H54 (cell line): ENCODE results near the gene ITCH.

ENCODE experiments used
- DNase-seq: peaks from one replicate; pipeline ENCODE4 v3.0.0; 2011; ENCODE audit warnings: low spot score, mixed read lengths; ENCODE audit not compliant: insufficient read length
- FAIRE-seq: peaks from 3 replicates; lab custom pipeline; 2011; peaks lifted over from hg19 to GRCh38; lab: Jason Lieb, UNC
- POLR2A ChIP-seq: IDR thresholded peaks from 2 replicates; pipeline ENCODE4 v1.6.1; 2011; ENCODE audit warnings: low read depth, mild to moderate bottlenecking, low read length

Gene ITCH

DNA sequence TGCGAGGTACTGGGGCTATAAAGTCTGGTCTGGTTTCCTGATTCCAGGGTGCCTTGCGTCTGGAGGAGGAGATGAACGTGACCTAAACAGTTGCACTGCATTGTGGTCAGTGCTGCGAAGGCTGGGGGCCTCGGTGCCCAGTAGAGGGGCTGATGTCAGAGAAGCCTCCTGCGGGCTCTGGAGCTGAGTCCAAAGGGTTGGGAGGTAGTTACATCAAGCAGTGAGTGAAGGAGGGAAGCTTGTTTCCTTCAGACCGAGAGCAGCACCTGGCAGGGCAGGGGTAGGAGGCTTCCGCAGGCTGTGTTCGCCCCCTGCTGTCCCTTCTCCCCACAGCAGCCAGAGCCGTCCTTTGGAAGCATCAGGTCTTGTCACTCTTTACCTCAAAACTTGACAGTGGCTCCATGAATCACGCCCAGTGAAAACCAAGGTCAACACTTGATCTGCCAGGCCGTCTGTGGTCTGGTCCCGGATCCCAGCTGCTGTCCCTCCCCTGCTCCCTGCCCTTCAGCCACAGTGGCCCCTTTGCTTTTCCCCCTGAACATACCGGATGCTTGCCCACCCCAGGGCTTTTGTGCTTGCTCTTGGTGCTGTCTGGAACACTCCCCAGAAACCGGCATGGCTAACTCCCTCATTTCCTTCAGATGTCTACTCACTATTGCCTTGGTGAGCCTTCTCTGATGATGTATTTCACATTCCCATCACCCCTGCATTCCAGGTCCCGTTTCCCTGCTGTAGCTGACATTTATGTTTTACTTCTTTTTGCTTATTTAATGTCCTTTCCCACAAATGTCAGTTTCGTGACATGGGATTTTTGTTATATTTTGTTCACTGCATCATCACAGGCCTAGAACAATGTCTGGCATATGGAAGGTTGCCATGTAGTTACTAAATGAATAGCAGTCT, 160.1 kb downstream of the ITCH start:
- no peak for DNase-seq
- FAIRE-seq, result no peak
- no peak for TF ChIP-seq POLR2A

GRCh38 chr20:34524426-34524825, 161.4 kb downstream of the ITCH start:
- no peak for FAIRE-seq
- TF ChIP-seq POLR2A, result no peak
- no peak for DNase-seq

DNA sequence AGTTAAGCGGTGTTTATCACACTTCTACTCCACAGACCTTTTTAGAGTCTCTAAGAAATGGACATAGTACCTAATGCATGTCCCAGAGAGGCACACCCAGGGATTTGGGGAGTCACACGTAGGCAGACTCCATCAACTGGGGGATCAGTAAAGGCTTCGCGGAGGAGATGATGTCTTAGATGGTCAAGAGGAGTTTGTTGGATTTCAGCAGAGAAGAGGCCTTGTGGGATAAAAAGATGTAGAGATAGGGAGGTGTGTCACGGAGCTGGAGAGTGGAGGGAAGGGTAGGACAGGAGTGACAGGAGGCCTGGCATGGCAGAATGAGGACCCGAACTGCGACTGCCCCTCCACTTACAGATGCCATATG, 162.3 kb downstream of the ITCH start:
- FAIRE-seq (no peak), DNase-seq (no peak)
- TF ChIP-seq POLR2A, result no peak

DNA sequence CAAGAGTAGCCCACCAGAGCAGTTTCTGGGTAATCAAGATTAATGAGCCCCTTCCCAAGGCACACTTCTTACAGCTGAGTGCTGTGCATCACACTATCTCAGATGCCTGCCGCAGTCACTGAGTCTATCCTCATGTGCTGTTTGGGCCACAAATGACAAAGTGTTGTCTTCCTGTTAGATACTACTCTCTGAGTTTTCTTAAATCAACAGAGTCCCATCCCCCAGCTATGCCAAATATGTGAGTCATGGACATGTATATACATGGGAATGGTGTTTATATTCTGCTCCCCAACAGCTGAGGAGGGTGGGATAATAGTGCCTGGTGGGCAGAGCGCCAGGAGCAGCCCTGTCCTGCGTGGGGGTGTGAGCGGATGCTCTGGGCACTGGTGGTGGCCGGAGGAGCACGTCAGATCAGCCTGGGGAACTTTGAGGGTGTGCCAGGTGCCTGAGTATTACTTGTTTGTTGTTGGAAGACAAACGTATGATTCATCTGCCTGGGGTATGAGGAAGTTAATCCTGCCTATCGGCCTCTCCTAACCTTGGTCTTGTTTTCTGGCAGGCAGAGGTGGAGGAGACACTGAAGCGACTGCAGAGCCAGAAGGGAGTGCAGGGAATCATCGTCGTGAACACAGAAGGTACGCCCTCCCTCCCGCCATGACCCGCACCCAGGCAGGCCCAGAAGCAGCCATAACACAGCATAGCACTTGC, 162.8 kb downstream of the ITCH start:
- FAIRE-seq (peak; percentile 75), DNase-seq (peak; percentile 90)
- TF ChIP-seq POLR2A, result no peak; the same call in 1 of the 2 replicates

GRCh38 chr20:34526466-34526865, 163.4 kb downstream of the ITCH start:
- no peak for FAIRE-seq
- DNase-seq, result no peak
- no peak for TF ChIP-seq POLR2A

DNA sequence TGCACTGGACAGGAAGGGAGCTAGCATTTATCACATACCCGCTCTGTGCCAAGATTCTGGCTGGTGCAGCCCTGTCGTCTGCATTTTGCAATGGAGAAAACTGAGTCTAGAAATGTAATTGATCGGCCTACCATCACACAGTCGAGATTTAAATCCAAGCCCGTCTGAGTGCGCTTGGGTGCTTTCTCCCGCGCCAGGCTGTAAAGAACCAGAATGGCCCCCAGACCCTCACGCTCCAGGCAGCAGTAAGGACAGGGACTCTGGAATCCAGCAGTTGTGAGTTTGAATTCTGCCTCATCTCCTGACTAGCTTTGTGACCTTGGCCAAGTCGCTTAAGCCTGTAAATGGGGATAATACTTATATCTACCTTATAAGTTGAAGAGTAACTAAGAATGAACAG, 163.9 kb downstream of the ITCH start:
- DNase-seq (no peak), FAIRE-seq (no peak)
- no peak for TF ChIP-seq POLR2A

GRCh38 chr20:34528921-34529297, 165.8 kb downstream of the ITCH start:
- no peak for TF ChIP-seq POLR2A
- DNase-seq (no peak), FAIRE-seq (no peak)

DNA sequence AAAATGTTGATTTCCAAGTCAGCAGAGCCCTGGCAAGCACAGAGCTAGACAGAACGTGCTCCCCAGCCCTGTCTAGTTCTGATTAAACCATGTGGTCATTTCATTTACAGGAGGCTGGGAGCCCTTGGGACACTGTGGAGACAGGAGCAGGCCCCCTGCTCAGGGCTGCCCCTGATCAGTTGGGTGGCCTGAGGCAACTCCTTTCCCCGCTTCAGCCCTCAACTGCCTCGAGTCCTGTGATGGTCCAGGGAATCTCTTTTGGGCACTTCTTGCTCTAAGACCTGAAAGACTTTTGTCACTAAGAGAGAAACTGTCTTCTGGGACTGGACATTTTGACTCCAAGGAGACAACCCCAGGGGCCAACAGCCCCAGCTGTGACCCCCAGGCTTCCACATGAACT, 166.7 kb downstream of the ITCH start:
- TF ChIP-seq POLR2A, result no peak
- no peak for DNase-seq
- no peak for FAIRE-seq

DNA sequence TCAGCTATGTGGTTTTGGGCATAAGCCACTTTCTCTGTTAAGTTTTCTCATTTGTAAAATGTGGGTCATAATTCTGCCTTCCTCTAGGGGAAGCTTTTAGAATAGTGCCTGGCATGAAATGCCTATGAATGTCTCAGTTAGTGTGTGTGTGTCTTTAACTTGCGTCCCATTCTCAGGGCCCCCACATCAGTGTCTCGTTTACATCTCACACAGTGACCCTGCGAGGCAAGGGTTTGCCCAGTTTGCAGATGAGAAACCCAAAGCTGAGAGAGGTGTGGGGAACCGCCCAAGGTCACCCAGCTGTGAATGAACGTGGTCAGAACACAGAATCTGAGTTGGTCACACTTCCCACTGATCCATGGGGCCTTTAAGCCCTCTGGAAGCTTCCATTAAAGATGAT, 167.3 kb downstream of the ITCH start:
- DNase-seq (no peak), FAIRE-seq (no peak)
- no peak for TF ChIP-seq POLR2A

DNA sequence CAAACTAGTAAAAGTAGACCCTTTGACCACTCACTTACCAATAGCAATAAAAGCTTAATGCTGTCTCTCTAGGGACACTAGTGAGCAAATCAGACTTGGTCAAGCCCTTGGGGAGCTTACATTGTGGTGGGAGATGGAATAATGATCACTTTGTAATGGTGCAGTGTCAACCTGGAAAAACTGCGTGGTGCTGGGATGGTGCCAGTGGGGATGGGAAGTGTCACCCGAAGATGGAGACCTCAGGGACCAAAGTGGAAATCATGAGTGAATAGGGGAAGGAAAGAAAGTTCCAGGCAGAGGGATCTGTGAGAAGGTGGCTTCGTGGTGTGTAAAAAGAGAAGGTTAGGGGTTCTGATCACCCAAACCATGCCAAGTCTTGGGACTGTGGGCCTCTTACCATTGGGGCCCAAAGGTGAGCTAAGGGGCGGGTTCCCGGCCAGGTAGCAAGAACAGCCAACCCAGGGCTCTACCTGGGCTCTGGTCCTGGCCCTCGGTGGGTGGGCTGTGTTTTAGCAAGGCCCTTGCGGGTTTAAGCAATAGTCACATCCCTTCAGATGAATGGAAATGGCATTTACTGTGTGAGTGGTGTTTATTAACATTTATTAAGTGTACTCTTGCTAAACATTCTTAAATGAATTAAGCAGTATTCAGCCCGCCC, 168.7 kb downstream of the ITCH start:
- no peak for FAIRE-seq
- DNase-seq, result no peak
- TF ChIP-seq POLR2A, result no peak

DNA sequence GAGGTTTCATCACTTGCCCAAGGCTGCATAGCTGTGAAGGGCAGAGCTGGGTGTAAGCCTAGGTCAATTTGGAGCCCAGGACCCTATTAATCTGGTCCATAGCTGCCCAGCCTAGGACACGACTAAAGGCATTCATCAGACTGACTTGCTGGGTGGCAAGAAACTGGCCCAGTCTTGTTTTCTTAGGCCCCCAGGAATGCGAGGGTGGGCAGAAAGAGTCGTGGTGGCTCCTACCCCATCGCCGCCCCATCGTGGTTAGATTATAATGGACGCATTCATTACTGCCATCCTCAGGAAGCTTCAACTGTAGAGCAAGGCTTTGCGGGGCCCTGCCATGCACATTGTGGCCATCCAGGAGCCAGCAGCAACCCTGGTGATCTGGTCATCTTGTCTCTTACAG, 169.2 kb downstream of the ITCH start:
- DNase-seq (no peak), FAIRE-seq (no peak)
- no peak for TF ChIP-seq POLR2A

- FAIRE-seq (no peak), DNase-seq (no peak)
- no peak for TF ChIP-seq POLR2A
Observed at GRCh38 chr20:34532756-34533155, 169.7 kb downstream of the ITCH start.

DNA sequence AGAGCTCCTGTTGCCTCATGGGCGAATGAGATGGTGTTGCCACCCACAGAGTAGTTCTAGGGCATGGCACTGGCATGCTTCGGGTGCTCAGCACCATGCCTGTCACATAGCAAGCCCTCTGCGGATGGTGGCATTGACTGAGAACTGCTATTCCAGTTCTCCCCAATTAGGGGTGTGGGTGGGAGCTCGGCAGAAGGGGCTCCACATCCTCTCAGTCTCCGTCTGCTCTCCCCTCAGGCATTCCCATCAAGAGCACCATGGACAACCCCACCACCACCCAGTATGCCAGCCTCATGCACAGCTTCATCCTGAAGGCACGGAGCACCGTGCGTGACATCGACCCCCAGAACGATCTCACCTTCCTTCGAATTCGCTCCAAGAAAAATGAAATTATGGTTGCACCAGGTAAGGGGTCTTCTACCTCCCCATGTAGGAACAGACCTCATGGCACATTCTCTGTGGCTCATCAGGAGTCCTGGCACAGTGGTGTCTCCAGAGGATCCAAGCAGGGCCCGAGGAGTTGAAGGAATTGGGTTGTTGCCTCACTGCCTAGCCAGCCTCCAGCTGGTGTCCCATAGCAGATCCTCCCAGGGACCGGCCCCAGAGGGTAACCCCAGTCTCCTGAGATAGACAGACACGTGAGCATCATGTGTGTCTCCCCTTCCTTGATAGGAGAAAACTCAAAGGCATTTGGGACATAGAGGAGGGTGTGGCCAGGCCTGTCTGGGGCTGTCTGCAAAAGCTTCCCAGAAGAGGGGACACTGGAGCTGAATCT, 171.5 kb downstream of the ITCH start:
- DNase-seq (no peak), FAIRE-seq (no peak)
- TF ChIP-seq POLR2A, result no peak
